GM06990 (cell line): ENCODE data around the gene GYG1.
"Not testable (repeated sequence)": the region's sequence is repeated elsewhere in the genome, so short reads cannot be mapped to it uniquely, and the experiment has no call there.

ENCODE experiments used
- DNase-seq: peaks from one replicate; pipeline ENCODE4 v3.0.0-alpha.2; 2011; ENCODE audit not compliant: insufficient read length; ENCODE audit errors: extremely low read depth
- H3K27me3 ChIP-seq: replicated peaks from 2 replicates; pipeline ENCODE4 v1.6.0; 2011; ENCODE audit warnings: low read length; ENCODE audit not compliant: control insufficient read depth, insufficient read depth
- H3K36me3 ChIP-seq: 2 replicates; pipeline ENCODE4 v1.5.1; 2011; ENCODE audit warnings: low read length; ENCODE audit not compliant: control insufficient read depth, insufficient read depth
- H3K4me3 ChIP-seq: replicated peaks from 2 replicates; pipeline ENCODE4 v1.5.1; 2011; ENCODE audit warnings: low read depth, mild to moderate bottlenecking, control low read depth, low read length
- CTCF ChIP-seq: IDR thresholded peaks from 2 replicates; pipeline ENCODE4 v1.5.1; 2011; ENCODE audit warnings: low read length, control low read depth, mild to moderate bottlenecking, inconsistent platforms; ENCODE audit not compliant: insufficient read depth, poor library complexity, severe bottlenecking

Gene GYG1

GRCh38 chr3:148971401-148972163 is 19.8 kb upstream of the GYG1 start:
- no peak for TF ChIP-seq CTCF
- DNase-seq, result no peak
- Histone ChIP-seq H3K27me3 (no peaks in the 10 kb centered on the region), H3K4me3 (no peak overlapping the region), H3K36me3 (no peaks in the 10 kb centered on the region)

- DNase-seq, result no peak
- H3K36me3 ChIP-seq, result no peaks in the 10 kb centered on the region
- H3K4me3 ChIP-seq, result no peak overlapping the region
- H3K27me3 ChIP-seq, result no peaks in the 10 kb centered on the region
- no peak for TF ChIP-seq CTCF
Observed at GRCh38 chr3:148974726-148975125, 16.6 kb upstream of the GYG1 start.

GRCh38 chr3:148975248-148975647 is 16.1 kb upstream of the GYG1 start:
- TF ChIP-seq CTCF, result no peak
- Histone ChIP-seq H3K27me3 (no peaks in the 10 kb centered on the region), H3K36me3 (no peaks in the 10 kb centered on the region), H3K4me3 (no peak overlapping the region)
- no peak for DNase-seq

- no peaks in the 10 kb centered on the region for H3K27me3 ChIP-seq
- H3K36me3 ChIP-seq, result no peaks in the 10 kb centered on the region
- no peak for DNase-seq
- TF ChIP-seq CTCF, result no peak
- H3K4me3 ChIP-seq, result no peak overlapping the region
Observed at GRCh38 chr3:148975696-148976095, 15.6 kb upstream of the GYG1 start.

GRCh38 chr3:148981273-148981672 is 10.1 kb upstream of the GYG1 start:
- Histone ChIP-seq H3K36me3 (no peaks in the 10 kb centered on the region), H3K27me3 (no peaks in the 10 kb centered on the region), H3K4me3 (no peak overlapping the region)
- DNase-seq, result no peak
- TF ChIP-seq CTCF, result no peak

- H3K4me3 ChIP-seq, H3K36me3 ChIP-seq, DNase-seq, H3K27me3 ChIP-seq: not testable (repeated sequence)
Observed at GRCh38 chr3:148987551-148987950, 3.8 kb upstream of the GYG1 start.
